Stimulated activated CD8-positive, alpha-beta memory T cell treated with anti-CD3 and anti-CD28 coated beads, Interleukin-7, amount 100 ng/mL, for 24 hours (primary cell): Measurements from ENCODE around the gene CTDSP2.
"Not testable (repeated sequence)": the region's sequence is repeated elsewhere in the genome, so short reads cannot be mapped to it uniquely, and the experiment has no call there.

Experiments used
- DNase-seq: peaks from one replicate; pipeline ENCODE4 v3.0.0-alpha.2; 2020; ENCODE audit warnings: low read depth

The CTDSP2 gene

DNA sequence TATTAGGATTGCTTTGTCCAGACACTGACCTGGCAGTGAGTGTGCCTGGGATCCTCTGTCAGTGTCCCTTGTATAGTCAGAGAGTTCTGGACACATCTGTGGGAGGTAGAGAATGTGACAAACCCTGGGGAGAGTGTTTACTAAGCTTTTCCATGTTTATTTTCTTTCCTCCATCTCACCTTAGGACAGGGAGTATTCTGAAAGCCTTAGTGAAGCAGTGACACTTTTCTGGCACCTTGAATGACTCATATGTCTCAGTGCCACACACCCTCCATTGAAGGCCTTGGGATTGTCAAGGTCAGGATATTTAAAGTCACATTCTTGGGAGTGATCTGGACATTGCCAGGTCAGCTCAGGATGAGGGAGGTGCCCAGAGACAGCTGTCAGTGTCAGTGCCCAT lies 34.9 kb upstream of the CTDSP2 start:
- DNase-seq: no peak

DNA sequence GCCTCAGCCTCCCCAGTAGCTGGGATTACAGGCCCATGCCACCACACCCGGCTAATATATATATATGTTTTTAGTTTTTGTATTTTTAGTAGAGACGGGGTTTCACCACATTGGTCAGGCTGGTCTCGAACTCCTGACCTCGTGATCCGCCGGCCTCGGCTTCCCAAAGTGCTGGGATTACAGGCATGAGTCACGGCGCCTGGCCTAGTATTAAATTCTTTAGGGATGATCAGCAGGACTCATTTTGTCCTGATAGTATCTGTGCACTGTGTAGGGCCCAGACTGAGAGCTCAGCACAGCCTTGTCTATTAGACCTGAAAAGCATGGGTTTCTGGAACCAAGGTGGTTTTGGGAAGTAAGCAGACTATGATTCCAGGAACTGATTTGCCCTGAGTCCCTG lies 34.5 kb upstream of the CTDSP2 start:
- DNase-seq: not testable (repeated sequence)

- DNase-seq: no peak
Observed at GRCh38 chr12:57877876-57878275, 31.3 kb upstream of the CTDSP2 start.

GRCh38 chr12:57875753-57876547 lies 29.4 kb upstream of the CTDSP2 start:
- DNase-seq: no peak

DNA sequence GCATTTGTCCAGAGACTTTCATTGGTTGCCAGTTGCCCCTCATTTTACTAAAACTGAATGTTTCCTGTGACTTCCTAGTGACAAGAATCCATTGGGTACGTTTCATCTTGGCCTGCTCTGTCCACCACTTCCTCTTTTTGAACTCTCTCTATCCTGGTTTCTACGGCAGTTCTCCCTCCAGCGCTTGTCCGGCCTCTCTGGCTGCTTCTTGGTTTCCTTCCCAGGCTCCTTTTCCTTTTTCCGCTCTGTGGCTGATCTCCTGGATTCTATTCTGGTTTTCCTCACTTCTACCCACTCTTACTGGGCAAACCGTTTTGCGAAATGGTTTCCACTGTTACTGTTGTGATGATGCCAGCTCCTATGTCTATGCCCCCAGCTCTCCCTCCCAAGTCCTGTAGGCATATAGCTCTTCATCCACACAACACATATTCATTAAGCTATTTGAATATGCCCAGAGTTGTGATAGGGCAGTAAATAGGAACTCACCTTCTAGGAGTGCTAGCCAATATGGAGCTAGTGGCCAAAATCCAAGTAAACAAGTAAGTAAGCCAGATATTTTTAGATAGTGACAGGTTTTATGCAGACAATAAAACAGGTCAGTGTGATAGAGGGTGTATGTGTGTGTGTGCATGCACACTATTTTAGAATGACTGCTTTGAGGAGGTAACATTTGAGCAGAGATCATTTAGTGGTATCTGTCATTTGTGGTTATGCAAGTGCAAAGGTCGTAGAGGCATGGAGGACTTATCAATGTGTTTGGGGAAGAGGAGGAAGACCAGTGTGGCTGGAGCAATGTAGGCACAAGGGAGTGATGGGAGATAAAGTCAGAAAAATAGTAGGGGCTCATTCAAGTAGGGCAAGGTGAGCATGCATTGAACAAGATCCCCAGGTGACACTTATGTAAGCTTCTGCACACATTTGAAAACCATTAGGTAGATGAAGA lies 27.9 kb upstream of the CTDSP2 start:
- DNase-seq: no peak

DNA sequence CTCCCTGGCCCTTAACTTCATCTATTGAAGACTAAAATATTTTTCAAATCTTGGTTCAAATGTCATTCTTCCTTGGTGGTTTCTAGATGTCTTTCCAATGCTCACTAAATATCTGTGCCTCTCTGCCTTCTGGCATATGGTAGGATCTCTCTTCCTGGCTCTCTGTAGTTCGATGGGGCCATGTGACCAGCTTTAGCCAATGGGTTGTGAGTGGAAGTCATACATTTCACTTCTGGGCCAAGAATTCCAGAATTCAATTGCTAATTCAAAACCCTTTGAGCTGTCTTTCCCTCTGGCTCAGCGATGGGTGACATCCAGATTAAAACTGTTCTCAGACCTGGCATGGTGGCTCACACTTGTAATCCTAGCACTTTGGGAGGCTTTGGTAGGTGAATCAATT lies 25.8 kb upstream of the CTDSP2 start:
- DNase-seq: no peak

- DNase-seq: no peak
Observed at GRCh38 chr12:57869927-57870318, 23.4 kb upstream of the CTDSP2 start.

DNA sequence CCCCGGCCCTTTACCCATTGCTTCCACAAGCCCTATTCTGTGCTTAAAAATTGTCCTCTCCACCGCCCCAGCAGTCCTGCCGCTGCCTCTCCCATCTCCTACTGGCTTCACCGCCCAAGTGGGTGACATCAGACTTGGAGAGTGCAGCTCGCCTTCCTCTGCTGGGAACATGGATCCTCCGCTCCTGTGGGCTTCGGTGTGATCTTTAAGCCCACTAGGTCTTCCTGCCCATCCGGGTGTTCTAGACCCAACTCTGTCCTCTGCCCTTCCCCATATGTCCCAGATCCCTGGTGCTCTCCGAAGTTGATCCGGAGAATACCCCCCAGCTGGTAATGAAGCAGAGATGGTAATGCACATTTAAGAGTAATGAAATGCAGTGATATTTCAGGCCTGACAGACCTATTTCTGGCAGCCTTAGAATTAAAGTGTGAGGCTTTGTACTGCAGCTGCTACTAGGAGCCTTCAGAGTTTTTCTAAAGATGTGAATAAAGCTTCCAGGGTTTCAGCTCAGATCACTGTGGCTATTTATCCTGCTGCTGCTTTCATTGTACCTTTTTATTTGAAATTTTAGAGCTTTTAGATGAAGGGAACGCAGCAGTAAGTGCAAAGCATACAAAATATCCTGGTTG lies 22.9 kb upstream of the CTDSP2 start:
- no peak for DNase-seq

DNA sequence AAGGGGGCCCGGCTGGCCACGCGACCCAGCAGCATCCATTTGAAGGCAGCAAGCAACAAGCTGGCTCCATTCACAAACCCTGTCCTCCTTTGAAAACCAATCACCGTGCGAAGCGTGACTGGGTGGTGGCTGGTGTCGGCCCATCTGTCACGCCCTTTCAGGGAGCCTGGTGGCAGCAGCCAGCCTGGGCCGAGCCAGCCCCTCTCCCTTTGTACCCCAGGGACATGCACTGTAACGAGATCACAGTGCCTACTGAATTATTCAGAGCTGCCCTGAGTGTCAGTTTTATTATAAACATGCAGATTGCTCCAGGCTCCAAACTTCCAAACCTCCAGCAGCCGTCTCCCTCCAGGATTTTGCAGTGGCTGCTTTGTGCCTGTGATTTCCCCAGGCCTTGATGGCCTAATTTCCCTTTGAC lies 22.3 kb upstream of the CTDSP2 start:
- DNase-seq: no peak

DNA sequence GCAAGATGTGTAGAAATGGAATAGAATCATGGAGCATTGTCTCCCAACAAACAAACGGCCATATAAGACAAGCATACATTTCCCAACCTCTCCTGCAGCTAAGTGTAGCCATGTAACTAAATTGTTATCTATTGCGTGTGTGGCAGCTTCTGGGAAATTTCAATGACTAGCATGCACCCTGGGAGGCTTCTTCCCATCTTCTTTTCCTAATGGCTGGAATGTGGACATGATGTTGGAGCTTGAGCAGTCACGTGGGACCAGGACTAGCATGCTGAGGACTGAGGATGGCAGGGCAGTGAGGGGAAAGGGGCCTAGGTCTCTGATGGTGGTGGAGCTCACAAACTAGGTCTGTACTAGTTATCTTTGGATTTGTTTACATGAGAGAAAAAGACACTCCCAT lies 21.7 kb upstream of the CTDSP2 start:
- DNase-seq: no peak

- DNase-seq: no peak
Observed at GRCh38 chr12:57866308-57867019, 19.9 kb upstream of the CTDSP2 start.

DNA sequence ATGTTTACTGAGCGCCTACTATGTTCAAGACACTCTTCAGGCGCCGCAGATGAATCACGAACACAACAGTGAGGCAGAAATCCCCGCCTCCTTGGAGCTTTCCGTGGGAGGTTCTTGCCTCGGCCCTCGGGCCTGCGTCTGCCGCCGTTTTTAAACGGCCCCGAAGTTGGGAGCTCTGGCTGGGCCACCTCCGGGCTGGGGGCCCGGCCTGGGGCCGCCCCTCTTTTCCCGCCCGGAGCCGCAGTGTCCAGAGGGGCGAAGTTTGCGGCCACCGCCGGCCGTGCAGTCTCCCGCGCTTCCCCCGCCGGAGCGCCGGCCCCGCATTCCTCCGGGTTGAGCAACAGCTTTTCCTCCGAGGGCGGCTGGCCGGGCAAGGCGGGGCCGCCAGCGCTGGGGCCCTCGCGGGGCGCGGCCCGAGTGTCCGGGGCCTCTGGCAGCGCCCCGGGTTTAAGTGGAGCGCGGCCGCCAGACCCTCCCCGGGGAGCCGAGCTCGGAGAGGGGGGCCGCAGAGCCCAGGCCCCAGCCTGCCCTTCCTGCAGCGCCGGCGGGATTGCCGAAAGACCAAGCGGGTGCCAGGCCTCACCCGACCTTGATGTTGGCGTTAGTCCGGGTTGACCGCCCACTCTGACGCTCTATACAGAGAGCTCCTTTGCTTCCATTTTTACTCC lies 18.7 kb upstream of the CTDSP2 start:
- DNase-seq: peak; percentile 37

- DNase-seq: no peak
Observed at GRCh38 chr12:57864442-57865083, 18.0 kb upstream of the CTDSP2 start.

DNA sequence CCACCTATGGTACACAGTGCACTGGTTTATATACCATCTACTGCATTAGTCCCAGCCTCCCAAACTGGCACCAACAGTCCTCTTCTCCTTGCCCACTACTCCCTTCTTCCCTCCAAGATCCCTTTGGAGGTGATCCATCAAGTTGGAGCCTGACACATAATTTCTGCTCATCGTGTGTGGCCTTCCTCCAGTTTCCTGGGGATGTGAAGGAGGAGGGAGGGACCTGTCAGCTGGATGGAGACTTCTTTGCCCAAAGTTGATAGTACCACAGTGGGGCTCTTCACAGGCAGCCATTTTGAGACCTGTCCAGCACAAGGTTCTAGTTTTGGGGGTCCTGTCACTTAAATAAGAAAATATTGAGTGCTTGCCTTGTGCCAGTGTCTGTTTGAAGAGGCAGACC lies 17.1 kb upstream of the CTDSP2 start:
- no peak for DNase-seq

- DNase-seq: no peak
Observed at GRCh38 chr12:57861967-57862366, 15.4 kb upstream of the CTDSP2 start.

- not testable (repeated sequence) for DNase-seq
Observed at GRCh38 chr12:57860883-57861282, 14.4 kb upstream of the CTDSP2 start.

- DNase-seq: no peak
Observed at GRCh38 chr12:57859121-57859520, 12.6 kb upstream of the CTDSP2 start.

DNA sequence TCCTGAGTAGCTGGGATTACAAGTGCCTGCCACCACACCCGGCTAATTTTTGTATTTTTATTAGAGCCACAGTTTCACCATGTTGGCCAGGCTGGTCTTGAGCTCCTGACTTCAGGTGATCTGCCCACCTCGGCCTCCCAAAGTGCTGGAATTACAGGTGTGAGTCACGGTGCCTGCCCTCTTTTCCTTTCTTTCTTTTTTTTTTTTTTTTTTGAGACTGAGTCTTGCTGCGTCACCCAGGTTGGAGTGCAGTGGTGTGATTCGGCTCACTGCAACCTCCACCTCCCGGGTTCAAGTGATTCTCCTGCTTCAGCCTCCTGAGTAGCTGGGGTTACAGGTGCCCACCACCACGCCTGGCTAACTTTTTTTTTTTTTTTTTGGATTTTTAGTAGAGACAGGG lies 11.6 kb upstream of the CTDSP2 start:
- DNase-seq: not testable (repeated sequence)

DNA sequence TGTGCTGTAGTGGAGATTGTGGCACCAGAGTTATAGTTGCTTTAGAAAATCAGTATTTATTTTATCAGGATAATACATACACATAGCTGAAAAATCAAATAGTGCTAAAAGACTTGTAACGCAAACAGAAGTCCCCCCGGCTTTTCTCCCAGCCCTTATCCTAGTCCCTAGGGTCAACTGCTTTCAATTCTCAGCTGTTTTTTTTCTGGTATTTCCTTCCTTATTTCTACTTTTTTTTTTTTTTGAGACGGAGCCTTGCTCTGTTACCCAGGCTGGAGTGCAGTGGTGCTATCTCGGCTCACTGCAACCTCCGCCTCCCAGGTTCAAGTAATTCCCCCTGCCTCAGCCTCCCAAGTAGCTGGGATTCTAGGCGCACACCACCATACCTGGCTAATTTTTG lies 8.4 kb upstream of the CTDSP2 start:
- no peak for DNase-seq

DNA sequence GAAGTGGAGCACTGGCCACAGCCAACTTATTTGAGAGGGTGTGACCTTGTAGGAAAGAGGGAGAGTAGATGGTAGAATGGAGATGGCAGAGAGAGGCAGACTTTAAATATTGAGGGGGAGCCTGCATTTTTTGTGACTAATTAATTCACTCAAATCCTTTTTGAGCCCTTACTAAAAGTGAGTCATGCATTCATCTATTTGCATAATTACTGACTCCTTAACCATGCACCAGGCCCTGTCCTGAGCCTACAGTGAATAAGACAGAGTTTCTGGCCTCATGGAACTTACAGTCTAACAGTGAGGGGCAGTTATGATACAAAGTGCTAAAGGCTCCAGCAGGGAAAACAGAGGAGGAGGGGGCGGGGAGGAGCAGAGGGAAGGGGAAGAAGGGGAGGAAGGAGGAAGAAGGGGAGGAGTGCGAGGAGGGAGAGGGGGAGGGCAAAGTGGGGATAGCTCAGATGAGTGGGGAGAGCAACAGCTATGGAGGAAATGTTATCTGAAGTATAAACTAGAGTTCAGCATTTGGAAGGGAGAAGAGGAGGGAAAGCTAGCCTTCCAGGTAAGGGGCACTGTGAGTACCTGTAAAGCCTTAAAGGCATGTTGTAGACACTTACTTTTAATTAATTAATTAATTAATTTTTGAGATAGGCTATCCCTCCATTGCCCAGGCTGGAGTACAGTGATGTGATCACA lies 7.5 kb upstream of the CTDSP2 start:
- DNase-seq: no peak
